ENCODE measurements around the gene AAK1.

DNA sequence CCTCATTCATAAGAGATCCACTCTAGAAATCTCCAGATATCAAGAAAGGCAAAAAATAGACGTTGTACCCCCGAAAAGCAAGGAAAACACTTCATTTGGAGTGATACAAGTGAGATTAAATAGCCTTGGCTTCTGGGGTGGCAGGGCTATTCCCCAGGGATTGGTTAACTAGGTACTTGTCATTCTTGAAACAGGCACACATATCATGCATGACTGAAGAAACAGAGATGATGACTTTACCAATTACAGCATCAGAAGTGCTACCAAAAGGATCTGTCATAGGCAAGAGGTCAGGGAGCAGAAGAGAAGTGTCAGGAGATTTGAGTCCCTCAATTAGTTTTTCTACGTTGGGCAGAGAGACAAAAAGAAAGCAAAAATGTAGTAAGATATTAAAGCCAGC lies 161.1 kb downstream of the AAK1 start:
- TF ChIP-seq, protein P1, sequence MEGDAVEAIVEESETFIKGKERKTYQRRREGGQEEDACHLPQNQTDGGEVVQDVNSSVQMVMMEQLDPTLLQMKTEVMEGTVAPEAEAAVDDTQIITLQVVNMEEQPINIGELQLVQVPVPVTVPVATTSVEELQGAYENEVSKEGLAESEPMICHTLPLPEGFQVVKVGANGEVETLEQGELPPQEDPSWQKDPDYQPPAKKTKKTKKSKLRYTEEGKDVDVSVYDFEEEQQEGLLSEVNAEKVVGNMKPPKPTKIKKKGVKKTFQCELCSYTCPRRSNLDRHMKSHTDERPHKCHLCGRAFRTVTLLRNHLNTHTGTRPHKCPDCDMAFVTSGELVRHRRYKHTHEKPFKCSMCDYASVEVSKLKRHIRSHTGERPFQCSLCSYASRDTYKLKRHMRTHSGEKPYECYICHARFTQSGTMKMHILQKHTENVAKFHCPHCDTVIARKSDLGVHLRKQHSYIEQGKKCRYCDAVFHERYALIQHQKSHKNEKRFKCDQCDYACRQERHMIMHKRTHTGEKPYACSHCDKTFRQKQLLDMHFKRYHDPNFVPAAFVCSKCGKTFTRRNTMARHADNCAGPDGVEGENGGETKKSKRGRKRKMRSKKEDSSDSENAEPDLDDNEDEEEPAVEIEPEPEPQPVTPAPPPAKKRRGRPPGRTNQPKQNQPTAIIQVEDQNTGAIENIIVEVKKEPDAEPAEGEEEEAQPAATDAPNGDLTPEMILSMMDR (conservative IDR thresholded peaks at IDR 0.05; ENCODE audit: low read depth, low read length): no peak
- no peak for TF ChIP-seq EZH2 (IDR thresholded peaks at IDR 0.05; ENCODE audit: borderline replicate concordance, low read depth, low read length, poor library complexity, severe bottlenecking)

All from A673 (cell line).